Muscle of back (tissue), 13 donors: ENCODE results near the gene AKR1C3. TPM values are rescaled to one million over a fixed set of nuclear protein-coding genes. Genes with fewer than 3 reads are reported as not detected.
"Not testable (repeated sequence)": the region's sequence is repeated elsewhere in the genome, so short reads cannot be mapped to it uniquely, and the experiment has no call there.

Source experiments
- DNase-seq, 3 donors: peaks; one replicate each; pipeline versions ENCODE4 v3.0.0 to v3.0.0-alpha.2; 2013
- long read RNA-seq, 9 donors: transcript quantifications; one replicate each; lab custom pipeline, GENCODE V29; 2026
- polyA plus RNA-seq, 10 donors: library from polyadenylated mRNA; unstranded; fragments of 120-200 nt; gene quantifications; one replicate each; pipeline ENCODE4 v1.2.1, GENCODE V29; 2013; ENCODE audit not compliant: insufficient read length in 10 of 10

AKR1C3 gene
- polyA plus RNA-seq: 1 to 10 TPM in 7 of 10 donors, under 1 TPM in 3; 0.56 to 3.0 (median 1.2) TPM
- long read RNA-seq, donor 1, partial matches to known transcripts: 0 of 2 reads
- long read RNA-seq, donor 1, other reads (novel, unspliced or antisense): 0 of 2 reads
- long read RNA-seq, donor 2: 0 reads
- long read RNA-seq, donor 3: 0 reads
- long read RNA-seq, donor 4: 0 reads
- long read RNA-seq, donor 5, partial matches to known transcripts: 0 of 1 reads
- long read RNA-seq, donor 5, other reads (novel, unspliced or antisense): 0 of 1 reads
- long read RNA-seq, donor 6: 0 reads
- long read RNA-seq, donor 7: 0 reads
- long read RNA-seq, donor 8: 0 reads
- long read RNA-seq, donor 9: 0 reads

DNA sequence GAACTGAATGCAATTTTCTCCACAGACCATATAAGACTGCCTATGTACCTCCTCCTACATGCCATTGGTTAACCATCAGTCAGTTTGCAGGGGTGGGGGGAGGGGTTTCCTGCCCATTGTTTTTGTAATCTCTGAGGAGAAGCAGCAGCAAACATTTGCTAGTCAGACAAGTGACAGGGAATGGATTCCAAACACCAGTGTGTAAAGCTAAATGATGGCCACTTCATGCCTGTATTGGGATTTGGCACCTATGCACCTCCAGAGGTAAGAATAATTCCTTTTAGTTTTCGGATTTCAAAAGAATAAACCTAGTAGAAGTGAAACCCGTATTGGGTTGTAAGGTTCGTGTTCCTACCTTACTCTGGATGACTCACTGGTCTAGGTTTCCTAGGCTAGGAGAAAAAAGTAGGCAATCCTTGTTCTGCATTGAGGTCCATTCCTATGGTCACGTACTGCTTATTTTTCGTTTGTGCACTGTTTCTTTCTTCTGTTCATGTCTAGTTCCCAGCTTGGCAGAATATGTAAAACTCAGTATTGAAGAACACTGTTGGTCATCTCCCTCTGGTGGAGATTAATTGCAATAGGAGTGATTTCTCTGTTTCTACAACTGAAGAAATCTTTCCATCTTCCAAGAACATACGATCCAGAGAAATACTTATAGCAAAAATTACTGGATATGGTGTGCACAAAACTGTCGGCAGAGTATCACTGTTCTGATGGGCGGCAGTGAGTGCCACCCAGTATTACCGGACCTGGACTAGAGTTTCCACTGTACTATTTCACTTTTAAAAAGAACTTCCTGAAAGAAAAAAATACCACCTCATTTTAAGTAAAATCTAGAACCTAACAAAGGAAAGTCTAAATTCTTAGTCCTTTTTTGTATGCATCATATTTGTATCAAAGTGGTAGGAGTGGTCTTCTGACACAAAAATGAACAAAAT is at the start of gene AKR1C3:
TSS of gene AKR1C3 (plus strand) at position 150 of the 941 bp plus-strand sequence. CDS start at position 181, 31 bp downstream.
- DNase-seq: peak; percentile 33 to 65 (median 38)

DNA sequence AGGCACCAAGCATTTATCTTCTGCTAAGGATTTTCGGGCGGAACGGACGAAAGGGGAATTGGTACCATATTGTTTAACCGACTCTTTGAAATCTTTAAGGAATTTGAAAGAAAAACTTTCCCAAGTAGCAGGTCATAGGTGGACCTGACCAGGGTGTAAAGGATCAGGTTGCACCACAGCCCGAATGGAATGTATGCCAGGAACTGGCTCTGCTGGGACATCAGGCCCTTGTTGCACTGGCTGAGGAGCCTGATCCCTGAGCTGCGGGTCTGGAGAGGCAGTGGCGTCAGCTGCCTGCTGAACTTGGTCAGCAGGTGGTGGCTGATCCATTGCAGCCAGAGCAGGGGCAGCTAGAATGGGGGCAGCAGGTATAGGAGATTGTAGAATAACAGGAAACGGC is 49.1 kb upstream of the AKR1C3 start:
- DNase-seq: no peak

DNA sequence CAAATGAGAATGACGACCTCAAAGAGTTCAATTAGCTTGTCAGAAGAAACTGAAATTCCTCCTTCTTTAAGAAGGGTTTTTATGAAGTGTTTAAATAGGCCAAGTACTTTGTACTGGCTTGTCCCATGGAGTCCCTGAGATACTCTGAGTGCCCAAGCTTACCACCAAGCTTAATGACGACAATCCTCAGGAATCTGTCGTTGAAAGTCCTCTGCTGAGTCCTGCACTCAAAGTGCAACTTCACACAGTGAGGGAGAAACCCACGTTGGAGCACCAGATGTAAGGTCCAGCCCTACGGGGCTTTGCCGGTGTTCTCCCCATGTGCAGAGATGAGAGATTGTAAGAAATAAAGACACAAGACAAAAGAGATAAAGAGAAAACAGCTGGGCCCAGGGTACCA is 47.8 kb upstream of the AKR1C3 start:
- no peak for DNase-seq

DNA sequence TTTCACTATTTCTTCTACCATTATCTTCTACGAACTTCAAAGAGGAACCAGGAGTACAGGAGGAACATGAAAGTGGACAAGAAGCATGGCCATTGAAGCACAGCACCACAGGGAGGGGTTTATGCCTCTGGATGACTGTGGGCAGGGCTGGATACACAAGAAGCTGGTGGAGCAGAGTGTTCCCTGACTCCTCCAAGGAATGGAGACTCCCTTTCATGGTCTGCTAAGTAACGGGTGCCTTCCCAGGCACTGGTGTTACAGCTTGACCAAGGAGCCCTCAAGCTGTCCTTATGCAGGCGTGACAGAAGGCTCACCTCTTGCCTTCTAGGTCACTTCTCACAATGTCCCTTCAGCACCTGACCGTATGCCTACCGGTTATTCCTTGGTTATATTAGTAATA is 47.2 kb upstream of the AKR1C3 start:
- not testable (repeated sequence) for DNase-seq

DNA sequence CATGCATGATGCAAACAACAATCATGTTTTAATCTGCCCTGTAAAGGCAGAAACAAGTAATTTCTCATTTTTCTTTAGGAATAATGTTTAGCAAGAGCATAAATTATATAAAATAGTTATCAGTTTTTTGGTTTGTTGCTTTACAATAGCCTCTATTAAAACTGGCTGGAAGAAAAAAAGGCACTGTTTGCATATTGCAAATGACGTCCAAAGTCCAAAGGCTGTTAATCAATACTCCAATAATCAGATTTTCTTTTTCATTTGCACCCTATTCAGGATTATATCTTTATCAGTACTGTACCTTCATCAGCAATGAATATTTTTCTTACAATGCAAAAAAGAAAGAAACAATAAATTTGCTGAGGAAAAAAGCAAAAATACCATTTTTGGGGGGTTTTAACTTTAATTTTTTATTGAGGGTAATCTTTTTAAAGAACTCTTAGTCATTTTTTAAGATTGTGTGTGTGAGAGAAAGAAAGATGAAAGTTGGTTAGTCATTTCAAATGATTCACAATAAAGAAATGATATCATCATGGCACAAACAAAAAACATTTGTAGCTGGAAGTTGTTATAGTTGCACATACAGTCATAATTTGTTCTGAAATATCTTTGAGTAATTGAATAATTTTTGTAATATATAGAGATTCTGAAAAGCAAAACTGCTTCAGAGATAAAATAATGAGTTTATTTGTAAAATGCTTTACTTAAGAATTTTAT is 46.1 kb upstream of the AKR1C3 start:
- no peak for DNase-seq

DNA sequence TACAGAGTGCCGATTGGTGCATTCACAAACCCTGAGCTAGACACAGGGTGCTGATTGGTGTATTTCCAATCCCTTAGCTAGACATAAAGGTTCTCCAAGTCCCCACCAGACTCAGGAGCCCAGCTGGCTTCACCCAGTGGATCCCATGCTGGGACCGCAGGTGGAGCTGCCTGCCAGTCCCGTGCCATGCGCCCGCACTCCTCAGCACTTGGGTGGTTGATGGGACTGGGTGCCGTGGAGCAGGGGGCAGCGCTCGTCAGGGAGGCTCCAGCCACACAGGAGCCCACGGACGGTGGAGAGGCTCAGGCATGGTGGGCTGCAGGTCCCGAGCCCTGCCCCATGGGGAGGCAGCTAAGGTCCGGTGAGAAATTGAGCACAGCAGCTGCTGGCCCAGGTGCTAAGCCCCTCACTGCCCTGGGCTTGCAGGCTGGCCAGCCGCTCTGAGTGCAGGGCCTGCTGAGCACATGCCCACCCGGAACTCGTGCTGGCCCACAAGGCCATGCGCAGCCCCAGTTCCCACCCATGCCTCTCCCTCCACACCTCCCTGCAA is 41.2 kb upstream of the AKR1C3 start:
- not testable (repeated sequence) for DNase-seq

DNA sequence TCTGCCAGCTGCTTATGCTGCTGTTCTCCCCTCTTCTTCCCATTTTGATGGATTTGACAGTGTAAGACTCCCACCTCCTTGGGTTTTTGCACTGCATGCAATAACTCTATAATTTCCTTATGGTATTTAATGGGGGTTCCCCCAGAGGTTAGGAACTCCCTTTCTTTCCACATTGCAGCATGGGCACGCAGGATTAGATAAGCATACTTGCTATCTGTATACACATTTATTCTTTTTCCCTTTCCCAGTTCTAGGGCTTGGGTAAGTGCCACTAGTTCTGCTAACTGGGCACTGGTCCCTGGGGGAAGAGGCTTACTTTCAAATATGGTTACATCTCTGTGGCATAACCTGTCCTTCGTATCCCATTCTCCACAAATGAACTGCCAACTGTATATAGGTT is 39.4 kb upstream of the AKR1C3 start:
- DNase-seq: not testable (repeated sequence)

DNA sequence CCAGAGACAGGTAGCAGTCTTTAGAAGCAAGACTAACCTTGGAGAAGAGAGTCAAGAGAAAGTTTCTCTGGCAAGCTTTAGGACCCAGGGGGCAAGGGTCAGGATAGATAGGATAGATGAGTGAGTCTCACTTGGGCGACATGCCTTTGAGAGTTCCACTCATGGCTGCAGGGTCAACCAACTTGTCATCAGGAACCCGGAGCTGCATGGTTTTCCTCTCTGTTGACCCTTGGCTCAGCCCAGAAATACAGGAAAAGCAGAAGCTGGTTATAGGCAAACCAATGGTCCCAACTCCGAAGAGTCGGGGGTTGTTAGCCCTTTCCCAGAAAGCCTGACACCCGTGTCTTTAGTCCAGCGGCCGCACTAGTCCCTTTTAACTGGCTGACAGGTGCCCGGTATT is 34.9 kb upstream of the AKR1C3 start:
- not testable (repeated sequence) for DNase-seq

DNA sequence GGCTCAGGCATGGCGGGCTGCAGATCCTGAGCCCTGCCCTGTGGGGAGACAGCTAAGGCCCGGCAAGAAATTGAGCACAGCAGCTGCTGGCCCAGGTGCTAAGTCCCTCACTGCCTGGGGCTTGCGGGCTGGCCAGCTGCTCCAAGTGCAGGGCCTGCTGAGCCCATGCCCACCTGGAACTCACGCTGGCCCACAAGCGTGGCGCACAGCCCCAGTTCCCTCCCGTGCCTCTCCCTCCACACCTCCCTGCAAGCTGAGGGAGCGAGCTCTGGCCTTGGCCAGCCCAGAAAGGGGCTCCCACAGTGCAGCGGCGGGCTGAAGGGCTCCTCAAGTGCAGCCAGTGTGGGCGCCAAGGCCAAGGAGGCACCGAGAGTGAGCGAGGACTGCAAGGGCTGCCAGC is 33.4 kb upstream of the AKR1C3 start:
- not testable (repeated sequence) for DNase-seq

DNA sequence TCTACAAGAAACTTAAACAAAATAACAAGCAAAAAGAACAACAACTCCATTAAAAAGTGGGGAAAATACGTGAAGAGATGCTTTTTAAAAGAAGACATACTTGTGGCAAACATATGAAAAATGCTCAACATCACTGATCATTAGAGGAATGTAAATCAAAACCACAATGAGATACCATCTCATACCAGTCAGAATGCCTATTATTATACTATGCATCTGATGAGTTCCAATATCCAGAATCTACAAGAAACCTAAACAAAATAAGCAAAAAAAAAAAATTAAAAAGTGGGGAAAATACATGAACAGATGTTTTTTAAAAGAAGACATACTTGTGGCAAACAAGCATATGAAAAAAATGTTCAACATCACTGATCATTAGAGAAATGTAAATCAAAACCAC is 29.6 kb upstream of the AKR1C3 start:
- no peak for DNase-seq

DNA sequence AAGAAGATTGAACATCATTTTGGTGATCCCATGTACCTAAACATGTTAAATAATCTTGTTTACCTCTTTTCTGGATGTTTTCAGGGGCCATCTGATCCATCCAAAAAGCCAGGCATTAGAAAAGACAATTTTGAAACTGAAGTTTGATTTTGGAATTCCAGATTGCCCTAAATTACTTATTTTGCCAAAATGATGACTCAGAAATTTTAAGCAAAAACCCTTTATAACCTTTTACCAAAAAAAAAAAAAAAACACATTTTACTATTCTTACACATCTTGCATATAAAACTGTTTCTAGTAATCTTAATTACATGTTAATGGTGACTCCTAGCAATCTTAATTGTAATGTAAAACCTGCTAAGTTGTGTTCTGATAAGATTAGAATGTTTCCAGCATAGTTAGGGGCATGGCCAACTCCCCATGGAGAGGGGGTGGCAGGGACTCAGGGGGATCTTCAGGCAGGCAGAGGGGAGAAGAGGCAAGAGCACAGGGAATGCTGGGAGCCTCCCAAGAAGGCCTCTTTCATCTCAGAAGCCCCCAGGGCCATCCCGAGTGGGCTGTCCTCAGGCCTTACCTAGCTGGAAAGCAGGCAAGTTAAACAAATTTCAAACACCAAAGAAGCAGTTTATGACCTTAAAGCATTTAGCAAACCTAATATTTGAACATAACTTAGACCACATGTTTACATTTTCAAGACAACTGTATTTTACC is 25.8 kb upstream of the AKR1C3 start:
- DNase-seq: no peak

DNA sequence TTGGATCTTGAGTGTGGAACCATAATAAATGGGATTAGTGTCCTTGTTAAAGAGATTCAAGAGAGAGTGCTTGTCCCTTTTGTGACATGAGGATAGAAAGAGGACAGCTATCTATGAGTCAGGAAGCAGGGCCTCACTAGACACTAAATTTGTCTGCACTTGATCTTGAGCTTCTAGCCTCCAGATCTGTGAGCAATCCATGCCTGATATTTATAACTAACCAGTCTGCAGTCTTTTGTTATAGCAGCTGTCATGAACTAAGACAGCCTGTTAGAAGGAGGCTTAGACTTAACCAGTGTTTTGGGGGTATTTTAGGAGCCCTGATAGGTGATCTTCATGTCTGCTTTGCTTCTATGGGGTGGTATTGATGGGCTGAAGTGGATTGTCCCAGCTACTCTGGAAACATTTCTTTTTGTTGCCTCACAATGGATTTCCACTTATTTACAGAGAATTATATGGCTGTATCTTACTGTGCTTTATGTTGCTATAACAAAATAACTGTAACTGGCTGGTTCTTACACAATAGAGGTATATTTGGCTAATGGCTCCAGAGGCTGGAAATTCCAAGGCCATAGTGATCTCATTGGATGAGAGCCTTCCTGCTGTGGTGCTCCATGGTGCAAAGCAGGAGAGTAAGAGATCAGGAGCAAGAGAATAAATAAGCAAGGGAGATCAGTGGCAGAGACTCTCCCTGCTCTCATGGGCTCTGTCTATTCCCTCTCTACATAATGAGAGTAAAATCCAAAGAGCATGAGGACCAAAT is 23.4 kb upstream of the AKR1C3 start:
- peak in 1 of 3 donors; percentile 3 for DNase-seq

DNA sequence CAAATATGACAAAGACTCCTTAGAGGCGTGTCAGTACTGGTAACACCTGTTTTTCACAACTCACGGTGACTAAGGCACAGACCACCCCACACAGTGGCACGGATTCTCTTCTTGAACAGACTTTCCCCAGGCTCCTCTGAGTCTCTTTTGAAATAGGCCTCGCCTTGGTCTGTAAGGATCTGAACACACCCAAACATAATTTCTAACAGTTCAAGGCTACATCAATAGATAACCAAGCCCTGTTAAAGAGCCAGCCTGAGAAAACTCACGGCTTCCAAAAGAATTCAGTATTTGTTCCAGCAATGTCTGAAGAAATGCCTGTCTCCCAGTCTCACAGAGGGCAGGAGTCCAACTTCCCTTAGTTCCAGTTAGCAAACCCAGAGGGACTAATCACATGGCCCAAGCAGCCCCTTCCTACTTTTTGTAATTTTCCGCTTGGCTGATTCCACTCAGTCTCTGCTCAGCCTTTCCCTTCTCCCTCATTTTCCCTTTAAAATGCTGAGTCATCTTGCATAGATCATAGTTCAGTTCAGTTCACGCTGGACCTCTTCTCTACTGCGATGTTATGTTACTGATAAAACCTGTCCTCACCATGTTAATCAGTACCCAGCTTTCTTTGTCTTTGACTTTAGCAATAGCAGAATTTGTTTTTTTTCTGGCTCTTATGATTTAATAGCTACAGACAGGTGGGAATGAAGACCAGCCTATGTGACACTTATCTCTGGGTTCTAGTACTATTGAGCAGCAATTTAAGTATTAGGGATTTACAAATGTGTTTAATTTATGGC is 22.6 kb upstream of the AKR1C3 start:
- peak; percentile 71 to 90 (median 86) for DNase-seq

DNA sequence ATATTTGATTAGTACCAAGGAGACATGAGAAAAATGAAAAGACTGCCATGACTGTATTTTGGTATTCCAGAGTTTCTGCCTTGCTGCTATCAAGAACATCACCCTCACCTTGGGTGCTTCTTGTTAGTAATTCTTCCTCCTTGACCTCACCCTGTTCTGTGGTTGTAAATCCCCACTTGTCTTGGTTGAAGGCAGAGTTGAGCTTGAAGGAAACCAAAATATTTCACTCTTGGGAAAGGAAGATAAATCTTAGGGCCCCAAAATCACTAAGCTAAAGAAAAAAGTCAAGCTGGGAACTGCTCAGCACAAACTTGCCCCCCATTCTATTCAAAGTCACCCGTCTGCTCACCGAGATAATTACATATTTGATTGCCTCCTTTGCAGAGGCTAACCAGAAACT is 20.6 kb upstream of the AKR1C3 start:
- DNase-seq: no peak

DNA sequence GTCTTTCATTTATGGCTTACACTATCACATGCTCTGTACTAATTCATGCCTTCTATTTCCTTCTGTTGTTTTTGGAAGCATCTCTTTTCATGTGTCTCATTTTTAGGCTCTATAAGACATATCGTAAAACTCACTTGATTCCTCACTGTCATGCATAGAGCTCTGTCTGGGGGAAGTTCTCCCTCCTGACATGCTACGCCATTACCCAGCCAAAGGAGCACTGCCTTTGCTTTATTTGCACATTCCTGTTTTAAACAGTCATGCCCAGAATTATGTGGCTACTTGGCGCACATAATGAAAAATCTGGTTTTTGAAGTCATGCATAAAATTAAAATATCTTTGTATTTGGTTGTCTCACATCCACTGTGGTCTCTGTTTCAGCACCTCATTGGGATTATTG is 17.6 kb upstream of the AKR1C3 start:
- DNase-seq: no peak

DNA sequence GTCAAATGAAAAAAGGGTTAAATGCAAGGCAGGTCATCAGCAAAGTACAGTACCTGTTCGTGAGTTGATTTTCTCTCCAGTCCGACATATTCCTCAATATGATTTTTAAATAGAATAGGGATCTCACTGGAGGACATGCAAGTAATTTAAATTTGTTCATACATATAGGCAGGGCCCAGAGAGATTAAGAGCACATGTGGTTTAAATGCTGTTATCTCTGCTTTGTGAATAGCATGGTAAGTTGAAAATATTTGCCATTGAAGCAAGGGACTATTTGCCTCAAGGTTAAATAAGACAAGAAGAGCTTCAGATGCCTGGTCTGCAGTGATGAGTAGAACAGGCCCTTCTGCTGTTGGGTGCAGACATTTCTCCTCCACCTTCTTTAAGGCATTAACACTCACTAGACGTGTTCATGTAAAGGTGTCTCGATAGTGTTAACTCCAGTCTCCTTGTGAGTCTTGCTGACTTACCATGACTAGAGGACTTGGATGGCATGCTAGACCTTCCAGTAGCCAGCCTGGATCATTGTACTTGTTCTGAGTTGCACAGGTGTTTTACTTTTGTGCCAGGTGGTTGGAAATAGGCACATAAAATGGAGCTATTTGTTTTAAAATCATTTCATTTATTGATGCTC is 15.6 kb upstream of the AKR1C3 start:
- DNase-seq: no peak

DNA sequence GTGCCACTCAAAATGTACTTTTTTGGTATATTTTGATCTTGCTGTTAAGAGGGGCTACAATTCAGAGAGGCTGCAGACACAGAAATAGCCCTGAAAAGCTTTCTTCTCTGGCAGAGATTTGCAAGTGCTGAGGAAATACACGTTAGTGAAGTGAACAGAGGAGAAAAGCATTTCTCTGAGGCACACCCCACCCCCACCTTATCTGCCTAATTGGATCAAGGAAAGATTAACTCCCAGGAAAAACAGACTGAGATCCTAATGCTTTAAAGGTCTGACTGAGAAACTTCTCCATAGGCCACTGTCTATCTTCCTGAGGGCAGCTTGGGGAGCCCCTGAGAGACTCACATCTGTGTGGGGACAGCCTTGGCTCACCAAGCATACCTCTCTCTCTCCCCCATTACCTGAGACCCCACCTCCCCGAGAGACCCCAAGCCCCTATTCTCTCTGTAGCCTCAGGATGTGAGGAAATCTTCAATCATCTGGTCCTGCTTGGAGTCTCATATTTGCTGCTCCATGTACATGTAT is 14.8 kb upstream of the AKR1C3 start:
- DNase-seq: no peak

DNA sequence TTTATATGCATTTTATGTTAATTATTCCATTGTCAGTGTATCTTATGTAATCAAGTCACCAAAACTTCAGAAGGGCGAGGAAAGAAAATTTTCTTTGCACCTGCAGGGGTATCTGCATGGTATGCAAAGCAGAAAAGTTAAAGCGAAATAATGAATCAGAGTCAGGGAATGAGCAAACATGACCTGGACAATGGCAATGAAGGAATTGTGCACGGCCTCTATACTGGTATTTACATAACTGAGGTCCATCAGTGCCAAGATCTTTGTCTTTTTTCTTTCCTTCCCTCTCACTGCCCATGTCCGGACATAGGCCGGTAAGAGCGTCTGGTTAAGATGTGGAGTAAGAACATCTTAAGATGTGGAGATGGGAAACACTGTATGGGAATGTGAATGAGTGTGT is 14.4 kb upstream of the AKR1C3 start:
- no peak for DNase-seq

DNA sequence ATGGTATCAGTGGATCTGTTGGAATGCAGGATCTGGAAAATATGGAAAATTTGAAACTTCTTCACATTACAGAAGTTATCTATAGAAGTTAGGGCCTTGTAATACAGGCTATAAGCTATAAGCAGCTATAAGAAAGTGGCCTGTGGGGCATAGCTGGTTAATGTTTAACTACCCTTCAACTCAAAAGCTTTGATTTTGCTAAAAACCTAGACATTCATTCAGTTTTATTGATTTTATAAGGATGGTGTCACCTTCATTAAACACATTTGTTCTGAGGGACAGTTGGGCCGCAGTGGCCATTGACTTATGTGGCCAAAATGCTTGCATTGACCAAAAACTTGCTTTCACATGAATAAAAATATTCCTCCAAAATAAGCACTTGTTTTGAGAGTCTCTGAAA is 13.1 kb upstream of the AKR1C3 start:
- no peak for DNase-seq
